Measurements from ENCODE around the gene NPR2. TPM values are rescaled to one million over a fixed set of nuclear protein-coding genes. Genes with fewer than 3 reads are reported as not detected.
A peak's percentile ranks its signal among the peaks of the same experiment; 100 is the strongest.

Gene NPR2
- total and polyA plus RNA-seq, 2 of the 13 experiments (the other 11 are each of a cell fraction or from before 2014, with no cell fraction given), result 7.4 to 9.4 TPM

- no peak for TF ChIP-seq LRRFIP1 (CRISPR knock-in tag; conservative IDR thresholded peaks at IDR 0.05)
- no peak for TF ChIP-seq REXO4 (CRISPR knock-in tag; IDR thresholded peaks at IDR 0.05; ENCODE audit: borderline replicate concordance)
- TF ChIP-seq THAP11 (CRISPR knock-in tag; IDR thresholded peaks at IDR 0.05), result peak; percentile 74
- no peak for TF ChIP-seq KLF12 (CRISPR knock-in tag; IDR thresholded peaks at IDR 0.05; ENCODE audit: borderline replicate concordance)
- TF ChIP-seq SALL2 (CRISPR knock-in tag; IDR thresholded peaks at IDR 0.05), result no peak
- TF ChIP-seq HOXA3 (CRISPR knock-in tag; IDR thresholded peaks at IDR 0.05), result peak; percentile 52; the same call in 1 of the 2 replicates
- peak; percentile 44; the same call in 1 of the 2 replicates for TF ChIP-seq PAXIP1 (CRISPR knock-in tag; conservative IDR thresholded peaks at IDR 0.05)
- no peak for TF ChIP-seq FOXC1 (CRISPR knock-in tag; IDR thresholded peaks at IDR 0.05; ENCODE audit: borderline replicate concordance)
- peak; percentile 58 for TF ChIP-seq FOSL2 (CRISPR knock-in tag; IDR thresholded peaks at IDR 0.05)
- TF ChIP-seq NFYC (CRISPR knock-in tag; IDR thresholded peaks at IDR 0.05), result no peak
- TF ChIP-seq FOXJ3 (CRISPR knock-in tag; IDR thresholded peaks at IDR 0.05; ENCODE audit: borderline replicate concordance), result no peak
- no peak for TF ChIP-seq TRIM24 (CRISPR knock-in tag; IDR thresholded peaks at IDR 0.05)
- TF ChIP-seq ARNT (IDR thresholded peaks at IDR 0.05), result no peak
- TF ChIP-seq ZNF772 (CRISPR knock-in tag; IDR thresholded peaks at IDR 0.05), result peak; percentile 37; the same call in 1 of the 2 replicates
- 0 out of 4 replicates have a peak, but pooled peaks of 1 of the 2 experiments have one; percentile 22 for TF ChIP-seq ATF4 (CRISPR knock-in tag; IDR thresholded peaks at IDR 0.05)
- TF ChIP-seq THRA (CRISPR knock-in tag; IDR thresholded peaks at IDR 0.05; ENCODE audit: borderline replicate concordance), result peak; percentile 37; the same call in 1 of the 2 replicates
- TF ChIP-seq BCL6 (CRISPR knock-in tag; IDR thresholded peaks at IDR 0.05), result no peak
Observed at GRCh38 chr9:35834260-35835215, 43.1 kb downstream of the NPR2 start (continued).
